Measurements from ENCODE around the gene TRIM41. TPM values are rescaled to one million over a fixed set of nuclear protein-coding genes. Genes with fewer than 3 reads are reported as not detected.

Gene TRIM41
- total and polyA plus RNA-seq, 9 of the 15 experiments (the other 6 are each of a cell fraction or from before 2014, with no cell fraction given) = 1.8 to 47.6 (median 20.9) TPM

DNA sequence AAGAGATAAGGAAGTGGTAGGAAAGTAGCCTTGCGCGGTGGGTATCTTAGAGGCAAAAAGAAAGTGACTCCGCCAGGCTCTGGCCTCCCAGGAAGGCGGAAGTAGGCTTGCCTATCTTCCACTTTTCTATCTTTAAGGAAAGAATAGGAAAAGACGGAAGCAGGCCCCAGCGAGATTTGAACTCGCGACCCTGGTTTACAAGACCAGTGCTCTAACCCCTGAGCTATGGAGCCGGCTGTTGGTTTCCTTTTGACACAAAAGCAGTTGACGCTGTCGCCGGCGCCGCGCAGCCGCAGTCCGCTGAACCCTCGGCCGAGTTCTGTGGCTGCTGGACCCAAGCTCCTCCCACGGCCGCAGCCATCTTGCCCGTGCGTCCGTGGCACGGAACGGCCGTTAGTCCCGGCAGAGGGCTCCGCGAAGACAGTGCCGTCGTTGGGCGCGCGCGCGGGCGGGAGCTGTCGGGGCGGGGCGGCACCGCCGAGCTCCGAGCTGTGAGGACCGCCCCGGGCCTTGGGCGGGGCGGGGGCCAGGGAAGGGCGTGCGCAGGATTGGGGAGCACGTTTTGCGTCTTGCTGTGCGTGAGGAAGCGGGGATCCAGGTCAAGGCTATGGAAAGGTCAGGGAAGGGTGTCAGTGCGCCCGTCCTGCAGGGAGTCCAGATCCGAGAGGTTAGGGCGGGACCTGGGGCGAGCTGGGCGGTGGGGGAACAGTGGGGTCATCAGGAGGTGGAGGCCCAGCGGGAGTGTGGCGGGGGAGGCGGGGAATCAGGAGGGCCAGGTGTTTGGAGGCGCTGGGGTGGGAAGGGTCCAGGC lies 31.4 kb upstream of the TRIM41 start (continued):
- no peak for TF ChIP-seq PHF21A (IDR thresholded peaks at IDR 0.05; ENCODE audit: borderline replicate concordance, low read depth)
- no peak for TF ChIP-seq KHSRP (IDR thresholded peaks at IDR 0.05)
- TF ChIP-seq, protein P1, sequence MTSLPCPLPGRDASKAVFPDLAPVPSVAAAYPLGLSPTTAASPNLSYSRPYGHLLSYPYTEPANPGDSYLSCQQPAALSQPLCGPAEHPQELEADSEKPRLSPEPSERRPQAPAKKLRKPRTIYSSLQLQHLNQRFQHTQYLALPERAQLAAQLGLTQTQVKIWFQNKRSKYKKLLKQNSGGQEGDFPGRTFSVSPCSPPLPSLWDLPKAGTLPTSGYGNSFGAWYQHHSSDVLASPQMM (CRISPR knock-in tag; IDR thresholded peaks at IDR 0.05) = no peak
- no peak for TF ChIP-seq HMG20A (CRISPR knock-in tag; conservative IDR thresholded peaks at IDR 0.05)
- no peak for TF ChIP-seq SMARCB1 (IDR thresholded peaks at IDR 0.05; ENCODE audit: insufficient read length, low read depth)
- peak; percentile 87 for TF ChIP-seq FUS (optimal IDR thresholded peaks at IDR 0.05; ENCODE audit: low read depth, low read length)
- no peak for TF ChIP-seq BMI1 (IDR thresholded peaks at IDR 0.05; ENCODE audit: low read length)
- 0 out of 2 replicates have a peak, but pooled peaks have one; percentile 33 for TF ChIP-seq ZSCAN29 (IDR thresholded peaks at IDR 0.05)
- TF ChIP-seq BRCA1 (IDR thresholded peaks at IDR 0.05) = no peak
- no peak for TF ChIP-seq BRCA1 (CRISPR knock-in tag; IDR thresholded peaks at IDR 0.05)
- TF ChIP-seq, protein P2, sequence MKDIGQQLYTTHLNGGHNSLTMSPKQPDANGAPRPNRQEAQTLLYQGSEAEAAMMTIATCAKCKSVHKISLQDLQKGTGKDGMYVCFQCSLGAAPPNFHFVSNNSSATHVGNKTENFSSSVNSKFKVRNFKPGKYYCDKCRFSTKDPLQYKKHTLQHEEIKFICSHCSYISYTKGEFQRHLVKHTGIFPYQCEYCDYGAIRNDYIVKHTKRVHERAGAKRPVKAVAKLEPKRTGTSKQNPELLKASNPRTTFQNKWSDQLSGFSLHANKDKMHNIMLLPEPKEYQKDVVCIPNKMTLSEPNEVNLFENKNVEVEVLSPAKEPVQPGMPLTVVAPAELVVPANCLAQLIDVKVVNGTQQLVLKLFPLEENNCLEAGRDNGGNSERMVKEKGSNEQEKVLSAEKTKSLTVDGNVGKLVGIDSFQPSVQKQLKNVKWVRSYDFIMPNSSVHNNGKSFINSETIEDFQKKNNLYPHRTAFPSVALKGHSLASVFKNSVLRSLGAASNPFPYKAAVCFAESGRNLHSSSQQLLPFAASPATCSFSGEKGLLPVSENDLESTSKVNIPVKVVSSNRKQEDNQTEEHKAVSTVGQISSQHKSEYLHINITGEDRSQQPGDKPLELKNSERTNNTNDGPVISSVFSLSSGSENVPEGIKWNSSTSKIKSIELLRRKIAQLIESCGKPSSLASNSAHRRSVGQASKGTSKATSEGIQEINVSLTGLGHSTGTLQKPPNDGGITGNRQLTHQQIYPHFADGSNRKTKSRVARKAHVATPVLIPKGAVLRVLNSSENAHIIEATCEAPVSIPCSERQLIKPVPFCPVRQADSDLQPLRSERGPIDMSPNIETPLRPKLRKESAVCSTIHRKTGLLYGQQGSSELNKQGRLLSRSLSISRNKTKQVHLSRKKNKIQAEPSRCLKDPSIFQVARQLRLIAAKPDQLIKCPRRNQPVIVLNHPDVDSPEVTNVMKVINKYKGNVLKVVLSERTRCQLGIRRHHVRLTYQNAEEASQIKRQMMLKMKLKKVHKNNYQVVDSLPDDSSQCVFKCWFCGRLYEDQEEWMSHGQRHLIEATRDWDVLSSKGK (CRISPR knock-in tag; IDR thresholded peaks at IDR 0.05) = no peak
- TF ChIP-seq ZNF354B (CRISPR knock-in tag; IDR thresholded peaks at IDR 0.05) = no peak
- TF ChIP-seq, protein P3, sequence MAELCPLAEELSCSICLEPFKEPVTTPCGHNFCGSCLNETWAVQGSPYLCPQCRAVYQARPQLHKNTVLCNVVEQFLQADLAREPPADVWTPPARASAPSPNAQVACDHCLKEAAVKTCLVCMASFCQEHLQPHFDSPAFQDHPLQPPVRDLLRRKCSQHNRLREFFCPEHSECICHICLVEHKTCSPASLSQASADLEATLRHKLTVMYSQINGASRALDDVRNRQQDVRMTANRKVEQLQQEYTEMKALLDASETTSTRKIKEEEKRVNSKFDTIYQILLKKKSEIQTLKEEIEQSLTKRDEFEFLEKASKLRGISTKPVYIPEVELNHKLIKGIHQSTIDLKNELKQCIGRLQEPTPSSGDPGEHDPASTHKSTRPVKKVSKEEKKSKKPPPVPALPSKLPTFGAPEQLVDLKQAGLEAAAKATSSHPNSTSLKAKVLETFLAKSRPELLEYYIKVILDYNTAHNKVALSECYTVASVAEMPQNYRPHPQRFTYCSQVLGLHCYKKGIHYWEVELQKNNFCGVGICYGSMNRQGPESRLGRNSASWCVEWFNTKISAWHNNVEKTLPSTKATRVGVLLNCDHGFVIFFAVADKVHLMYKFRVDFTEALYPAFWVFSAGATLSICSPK (IDR thresholded peaks at IDR 0.05; ENCODE audit: borderline replicate concordance) = no peak
- TF ChIP-seq IFI16 (CRISPR knock-in tag; IDR thresholded peaks at IDR 0.05) = no peak
- TF ChIP-seq, protein P4, sequence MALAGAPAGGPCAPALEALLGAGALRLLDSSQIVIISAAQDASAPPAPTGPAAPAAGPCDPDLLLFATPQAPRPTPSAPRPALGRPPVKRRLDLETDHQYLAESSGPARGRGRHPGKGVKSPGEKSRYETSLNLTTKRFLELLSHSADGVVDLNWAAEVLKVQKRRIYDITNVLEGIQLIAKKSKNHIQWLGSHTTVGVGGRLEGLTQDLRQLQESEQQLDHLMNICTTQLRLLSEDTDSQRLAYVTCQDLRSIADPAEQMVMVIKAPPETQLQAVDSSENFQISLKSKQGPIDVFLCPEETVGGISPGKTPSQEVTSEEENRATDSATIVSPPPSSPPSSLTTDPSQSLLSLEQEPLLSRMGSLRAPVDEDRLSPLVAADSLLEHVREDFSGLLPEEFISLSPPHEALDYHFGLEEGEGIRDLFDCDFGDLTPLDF (CRISPR knock-in tag; IDR thresholded peaks at IDR 0.05) = peak; percentile 96
- TF ChIP-seq MEIS2 (IDR thresholded peaks at IDR 0.05; ENCODE audit: partially characterized antibody) = peak; percentile 80
- TF ChIP-seq TRIM28 (IDR thresholded peaks at IDR 0.05) = no peak
- no peak for TF ChIP-seq SMARCC2 (IDR thresholded peaks at IDR 0.05; ENCODE audit: low read depth)
- 0 out of 2 replicates have a peak, but pooled peaks have one; percentile 60 for TF ChIP-seq HLTF (IDR thresholded peaks at IDR 0.05)
- TF ChIP-seq, protein P5, sequence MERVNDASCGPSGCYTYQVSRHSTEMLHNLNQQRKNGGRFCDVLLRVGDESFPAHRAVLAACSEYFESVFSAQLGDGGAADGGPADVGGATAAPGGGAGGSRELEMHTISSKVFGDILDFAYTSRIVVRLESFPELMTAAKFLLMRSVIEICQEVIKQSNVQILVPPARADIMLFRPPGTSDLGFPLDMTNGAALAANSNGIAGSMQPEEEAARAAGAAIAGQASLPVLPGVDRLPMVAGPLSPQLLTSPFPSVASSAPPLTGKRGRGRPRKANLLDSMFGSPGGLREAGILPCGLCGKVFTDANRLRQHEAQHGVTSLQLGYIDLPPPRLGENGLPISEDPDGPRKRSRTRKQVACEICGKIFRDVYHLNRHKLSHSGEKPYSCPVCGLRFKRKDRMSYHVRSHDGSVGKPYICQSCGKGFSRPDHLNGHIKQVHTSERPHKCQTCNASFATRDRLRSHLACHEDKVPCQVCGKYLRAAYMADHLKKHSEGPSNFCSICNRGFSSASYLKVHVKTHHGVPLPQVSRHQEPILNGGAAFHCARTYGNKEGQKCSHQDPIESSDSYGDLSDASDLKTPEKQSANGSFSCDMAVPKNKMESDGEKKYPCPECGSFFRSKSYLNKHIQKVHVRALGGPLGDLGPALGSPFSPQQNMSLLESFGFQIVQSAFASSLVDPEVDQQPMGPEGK (CRISPR knock-in tag; IDR thresholded peaks at IDR 0.05; ENCODE audit: borderline replicate concordance) = no peak
- TF ChIP-seq POLR2AphosphoS2 (IDR thresholded peaks at IDR 0.05; ENCODE audit: low read length) = no peak
- no peak; the same call in none of the 2 replicates for TF ChIP-seq ARID1B (IDR thresholded peaks at IDR 0.05)

Measured in K562 (cell line).